GM18951 (cell line): ENCODE results near the gene TGFB1I1.
"Not testable (repeated sequence)": the region's sequence is repeated elsewhere in the genome, so short reads cannot be mapped to it uniquely, and the experiment has no call there.

Experiments
- POLR2A ChIP-seq: IDR thresholded peaks from 4 replicates; pipeline ENCODE4 v1.6.1; 2011; ENCODE audit warnings: mild to moderate bottlenecking; ENCODE audit not compliant: insufficient read length, insufficient read depth; ENCODE audit errors: extremely low read depth
- in situ Hi-C: fragments of 300-500 bp; cut with MboI; formaldehyde crosslinking; loops from one replicate; pipeline ENCODE4 v1.12.0; 2022; ENCODE audit warnings: low sequenced_read_pairs, mixed read lengths, inconsistent platforms; ENCODE audit not compliant: unreplicated experiment

TGFB1I1 gene

GRCh38 chr16:31480851-31481536 lies 9.0 kb downstream of the TGFB1I1 start:
- in situ Hi-C loops, result no loop called here

DNA sequence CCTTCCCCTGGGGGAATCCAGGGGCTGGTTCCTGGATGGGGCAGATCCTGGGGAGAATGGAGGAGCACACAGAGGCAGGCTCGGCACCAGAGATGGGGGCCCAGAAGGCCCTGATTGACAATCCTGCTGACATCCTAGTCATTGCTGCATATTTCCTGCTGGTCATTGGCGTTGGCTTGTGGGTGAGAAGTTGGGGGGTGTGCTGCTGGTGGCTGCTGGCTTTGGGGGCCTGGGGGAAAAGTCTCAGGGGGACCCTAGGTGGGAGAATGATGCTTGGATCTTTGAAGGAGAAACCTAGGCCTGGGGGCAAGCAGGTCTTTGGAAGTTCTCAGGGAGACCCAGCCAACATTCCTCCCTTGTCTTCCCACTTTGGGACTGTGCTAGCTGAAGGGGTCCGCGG lies 11.1 kb downstream of the TGFB1I1 start, which contains the start of gene SLC5A2:
Gene SLC5A2 (plus strand): TSS at position 43 of the 400 bp plus-strand sequence. CDS start 14 bp downstream, at position 57.
- in situ Hi-C loops, result no loop called here
- no peak for TF ChIP-seq POLR2A

More at GRCh38 chr16:31480851-31481536, 9.0 kb downstream of the TGFB1I1 start:
- no peak for TF ChIP-seq POLR2A

DNA sequence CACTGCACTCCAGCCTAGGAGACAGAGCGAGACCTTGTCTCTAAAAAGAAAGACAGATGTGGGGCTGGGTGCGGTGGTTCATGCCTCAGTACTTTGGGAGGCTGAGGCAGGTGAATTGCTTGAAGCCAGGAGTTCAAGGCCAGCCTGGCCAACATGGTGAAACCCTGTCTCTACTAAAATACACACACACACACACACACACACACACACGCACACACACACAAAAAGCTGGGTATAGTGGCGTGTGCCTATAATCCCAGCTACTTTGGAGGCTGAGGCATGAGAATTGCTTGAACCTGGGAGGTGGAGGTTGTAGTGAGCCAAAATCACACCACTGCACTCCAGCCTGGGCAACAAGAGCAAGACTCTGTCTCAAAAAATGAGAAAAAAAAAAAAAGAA lies 12.1 kb downstream of the TGFB1I1 start:
- in situ Hi-C loops, result not testable (repeated sequence)

- TF ChIP-seq POLR2A, result no peak
- in situ Hi-C loops, result no loop called here
Measured at GRCh38 chr16:31484491-31485171, 12.7 kb downstream of the TGFB1I1 start.

- no peak for TF ChIP-seq POLR2A
Measured at GRCh38 chr16:31485571-31485970, 13.6 kb downstream of the TGFB1I1 start.

GRCh38 chr16:31486045-31486444 lies 14.1 kb downstream of the TGFB1I1 start:
- no peak for TF ChIP-seq POLR2A
- in situ Hi-C loops, result no loop called here

More at GRCh38 chr16:31485571-31485970, 13.6 kb downstream of the TGFB1I1 start:
- in situ Hi-C loops, result no loop called here

GRCh38 chr16:31487071-31487719 lies 15.2 kb downstream of the TGFB1I1 start:
- TF ChIP-seq POLR2A, result no peak
- in situ Hi-C loops, result no loop called here

DNA sequence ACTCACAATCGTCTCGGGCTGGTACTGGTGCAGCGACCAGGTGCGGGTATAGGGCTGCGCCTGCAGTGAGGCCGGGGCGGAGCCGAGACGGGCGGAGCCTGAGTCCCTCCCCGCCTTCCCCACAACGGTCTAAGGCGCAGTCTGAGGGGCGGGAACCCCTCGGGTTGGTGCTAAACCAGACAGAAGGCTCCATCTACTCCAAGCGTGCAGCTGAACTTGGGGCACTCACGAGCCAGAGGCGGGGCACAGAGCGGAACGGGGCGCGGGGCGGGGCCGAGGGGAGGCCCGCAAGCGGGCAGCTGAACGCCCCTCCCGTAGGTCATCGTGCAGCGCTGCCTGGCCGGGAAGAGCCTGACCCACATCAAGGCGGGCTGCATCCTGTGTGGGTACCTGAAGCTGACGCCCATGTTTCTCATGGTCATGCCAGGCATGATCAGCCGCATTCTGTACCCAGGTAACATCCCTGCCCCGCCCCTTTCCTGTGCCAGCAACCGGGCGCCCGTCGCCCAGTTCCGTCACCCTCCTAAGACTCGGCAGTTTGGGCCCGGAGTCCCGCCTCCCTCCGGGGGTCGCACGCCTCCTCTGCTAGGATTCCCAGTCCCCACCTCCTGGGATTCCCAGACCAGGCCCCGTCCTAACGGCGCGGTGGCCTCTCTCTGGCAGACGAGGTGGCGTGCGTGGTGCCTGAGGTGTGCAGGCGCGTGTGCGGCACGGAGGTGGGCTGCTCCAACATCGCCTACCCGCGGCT lies 15.9 kb downstream of the TGFB1I1 start:
- TF ChIP-seq POLR2A, result peak; percentile 19
- in situ Hi-C loops, result no loop called here

DNA sequence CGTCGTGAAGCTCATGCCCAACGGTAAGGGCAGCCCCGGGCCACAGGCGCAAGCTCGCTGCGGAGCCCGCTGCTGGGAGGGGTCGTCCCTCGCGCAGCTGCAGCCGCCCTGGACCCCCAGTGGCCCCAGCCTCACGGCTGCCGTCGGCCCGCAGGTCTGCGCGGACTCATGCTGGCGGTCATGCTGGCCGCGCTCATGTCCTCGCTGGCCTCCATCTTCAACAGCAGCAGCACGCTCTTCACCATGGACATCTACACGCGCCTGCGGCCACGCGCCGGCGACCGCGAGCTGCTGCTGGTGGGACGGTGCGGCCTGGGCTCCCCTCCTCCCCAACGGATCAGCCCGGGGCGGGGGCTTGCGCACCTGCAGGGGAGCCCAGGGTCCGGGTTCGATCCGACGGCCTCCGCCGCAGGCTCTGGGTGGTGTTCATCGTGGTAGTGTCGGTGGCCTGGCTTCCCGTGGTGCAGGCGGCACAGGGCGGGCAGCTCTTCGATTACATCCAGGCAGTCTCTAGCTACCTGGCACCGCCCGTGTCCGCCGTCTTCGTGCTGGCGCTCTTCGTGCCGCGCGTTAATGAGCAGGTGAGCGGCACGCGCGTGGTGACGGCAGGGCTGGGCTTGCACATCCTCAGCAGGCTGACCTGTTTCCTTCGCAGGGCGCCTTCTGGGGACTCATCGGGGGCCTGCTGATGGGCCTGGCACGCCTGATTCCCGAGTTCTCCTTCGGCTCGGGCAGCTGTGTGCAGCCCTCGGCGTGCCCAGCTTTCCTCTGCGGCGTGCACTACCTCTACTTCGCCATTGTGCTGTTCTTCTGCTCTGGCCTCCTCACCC lies 16.7 kb downstream of the TGFB1I1 start:
- in situ Hi-C loops, result no loop called here
- TF ChIP-seq POLR2A, result no peak

GRCh38 chr16:31489298-31489564 lies 17.3 kb downstream of the TGFB1I1 start:
- no peak for TF ChIP-seq POLR2A
- in situ Hi-C loops, result no loop called here

DNA sequence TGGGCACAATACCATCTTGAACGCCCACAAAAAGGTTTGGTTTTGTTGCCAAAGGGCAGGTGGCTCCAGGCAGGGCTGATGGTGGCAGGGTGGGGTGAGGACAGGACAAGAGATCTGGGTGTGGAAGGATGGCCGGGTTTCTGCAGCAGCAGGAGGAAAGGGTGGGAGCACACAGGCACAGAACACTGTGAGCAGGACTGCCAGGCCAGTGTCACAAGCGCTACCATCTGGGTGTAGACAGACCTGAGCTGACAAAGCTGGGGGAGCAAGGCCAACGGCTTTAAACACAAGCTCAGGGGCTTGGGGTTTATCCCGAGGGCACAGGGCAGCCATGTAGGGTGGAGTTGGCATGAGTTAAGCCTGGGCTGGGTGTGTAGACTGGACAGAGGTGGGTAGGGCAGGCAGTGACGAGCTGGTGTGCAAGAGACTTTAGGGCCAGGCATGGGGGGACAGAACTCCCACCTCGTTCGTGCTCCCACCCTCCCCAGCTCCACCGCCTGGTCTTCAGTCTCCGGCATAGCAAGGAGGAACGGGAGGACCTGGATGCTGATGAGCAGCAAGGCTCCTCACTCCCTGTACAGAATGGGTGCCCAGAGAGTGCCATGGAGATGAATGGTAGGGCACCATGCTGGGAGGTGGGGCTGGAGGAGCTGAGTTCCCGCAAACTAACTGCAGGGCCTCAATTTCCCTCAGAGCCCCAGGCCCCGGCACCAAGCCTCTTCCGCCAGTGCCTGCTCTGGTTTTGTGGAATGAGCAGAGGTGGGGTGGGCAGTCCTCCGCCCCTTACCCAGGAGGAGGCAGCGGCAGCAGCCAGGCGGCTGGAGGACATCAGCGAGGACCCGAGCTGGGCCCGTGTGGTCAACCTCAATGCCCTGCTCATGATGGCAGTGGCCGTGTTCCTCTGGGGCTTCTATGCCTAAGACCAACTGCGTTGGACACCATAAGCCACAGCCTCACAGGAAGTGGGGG lies 17.9 kb downstream of the TGFB1I1 start:
- TF ChIP-seq POLR2A, result no peak
- in situ Hi-C loops, result no loop called here
